Testis (tissue), 2 donors: ENCODE results near the gene KRTAP5-8.

Source experiments
- CTCF ChIP-seq, 3 experiments: fragments of 450-650 bp in 2 of 3; fragments of 200-600 bp in 1 of 3; sonication (generic) in 1 of 3; IDR thresholded peaks; one replicate each; pipeline ENCODE4 v1.5.1; 2016 to 2019; ENCODE audit warnings: antibody characterized with exemption in 3 of 3, mild to moderate bottlenecking in 2 of 3, moderate library complexity in 1 of 3
- POLR2A ChIP-seq: fragments of 450-650 bp; IDR thresholded peaks from one replicate; pipeline ENCODE4 v1.6.1; 2017; ENCODE audit warnings: antibody characterized with exemption, mild to moderate bottlenecking, moderate library complexity

DNA sequence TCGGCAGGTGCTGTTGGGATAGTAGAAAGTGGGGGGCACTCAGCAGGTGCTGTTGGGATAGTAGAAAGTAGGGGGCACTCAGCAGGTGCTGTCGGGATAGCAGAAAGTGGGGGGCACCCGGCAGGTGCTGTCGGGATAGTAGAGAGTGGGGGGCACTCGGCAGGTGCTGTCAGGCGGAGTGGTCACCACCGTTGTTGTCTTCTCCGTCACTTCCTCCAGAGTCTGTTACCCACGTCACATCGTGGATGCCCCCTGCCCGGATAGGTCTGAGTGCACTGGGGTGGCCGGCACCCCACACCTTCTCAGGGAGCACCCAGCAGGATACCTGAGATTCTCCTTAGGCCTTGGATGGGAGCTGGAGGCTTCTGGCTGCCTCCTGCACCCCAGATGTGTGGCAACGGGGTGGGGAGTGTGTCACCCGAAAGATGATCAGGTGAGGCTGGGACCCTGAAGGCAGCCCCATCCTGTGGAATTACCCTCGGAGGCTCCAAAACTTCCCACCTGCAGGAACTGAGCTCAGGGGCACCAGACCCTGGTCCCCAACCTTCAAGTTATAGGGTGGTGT, 34.9 kb upstream of the KRTAP5-8 start:
- no peak for TF ChIP-seq CTCF (IDR thresholded peaks at IDR 0.05)
- no peak for TF ChIP-seq POLR2A
